NCI-H2107 treated with DMSO at 0.1 percent for 48 hours (cell line): ENCODE measurements around the gene EPC2.
"Not testable (repeated sequence)": the region's sequence is repeated elsewhere in the genome, so short reads cannot be mapped to it uniquely, and the experiment has no call there.

Experiments used
- DNase-seq: peaks from one replicate; lab custom pipeline; 2025; ENCODE audit not compliant: unreplicated experiment; lab: John Stamatoyannopoulos, UW

Gene EPC2

GRCh38 chr2:148721991-148722777, 77.6 kb downstream of the EPC2 start:
- DNase-seq: no peak

DNA sequence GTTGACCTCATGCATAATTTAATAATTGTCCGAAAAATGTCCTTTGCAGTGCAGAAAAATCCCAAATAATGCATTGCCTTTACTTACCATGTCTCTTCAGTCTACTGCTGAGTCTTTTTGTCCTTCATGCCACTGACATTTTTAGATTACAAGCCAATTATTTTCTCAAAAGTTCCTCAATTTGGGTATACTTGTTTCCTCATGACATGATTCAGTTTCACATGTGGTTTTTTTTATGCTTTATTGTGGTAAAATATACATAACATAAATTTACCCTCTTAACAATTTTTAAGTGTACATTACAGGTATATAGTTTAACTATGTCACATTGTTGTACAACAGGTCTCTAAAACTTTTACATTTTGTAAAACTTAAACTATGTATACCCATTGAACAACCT, 81.0 kb downstream of the EPC2 start:
- DNase-seq: no peak

DNA sequence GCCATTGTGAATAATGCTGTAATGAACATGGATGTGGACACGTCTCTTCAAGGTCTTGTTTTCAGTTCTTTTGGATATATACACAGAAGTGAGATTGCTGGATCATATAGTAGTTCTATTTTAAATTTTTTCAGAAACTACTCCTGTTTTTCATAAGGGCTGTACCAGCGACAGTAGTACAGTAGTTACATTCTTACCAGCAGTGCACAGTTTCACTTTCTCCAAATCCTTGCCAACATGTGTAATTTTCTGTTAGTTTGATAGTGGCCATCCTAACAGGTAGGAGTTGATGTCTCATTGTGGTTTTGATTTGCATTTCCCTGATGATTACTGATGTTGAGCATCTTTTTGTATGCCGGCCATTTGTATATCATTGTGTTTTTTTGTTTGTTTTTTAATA, 81.7 kb downstream of the EPC2 start:
- DNase-seq: no peak

- DNase-seq: no peak
These were observed 85.5 kb downstream of the EPC2 start for GRCh38 chr2:148730085-148730484.

DNA sequence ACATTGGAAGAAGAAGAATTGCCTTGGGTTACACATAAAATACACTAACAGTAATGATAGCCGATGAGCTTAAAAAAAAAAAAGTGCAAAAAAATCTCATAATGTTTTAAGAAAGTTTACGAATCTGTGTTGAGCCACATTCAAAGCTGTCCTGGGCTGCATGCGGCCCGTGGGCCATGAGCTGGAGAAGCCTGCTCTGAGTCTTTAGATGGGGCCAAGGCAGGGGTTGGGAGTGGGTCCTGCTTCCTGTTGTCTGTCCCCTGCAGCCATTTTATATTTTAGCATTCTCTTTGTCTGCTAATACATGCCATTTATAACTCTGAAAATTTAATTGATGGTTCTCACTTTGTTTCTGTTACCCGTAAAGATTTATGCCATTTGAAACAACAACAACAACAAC, 93.2 kb downstream of the EPC2 start:
- DNase-seq: no peak

- no peak for DNase-seq
These were observed 95.0 kb downstream of the EPC2 start for GRCh38 chr2:148739454-148740105.

DNA sequence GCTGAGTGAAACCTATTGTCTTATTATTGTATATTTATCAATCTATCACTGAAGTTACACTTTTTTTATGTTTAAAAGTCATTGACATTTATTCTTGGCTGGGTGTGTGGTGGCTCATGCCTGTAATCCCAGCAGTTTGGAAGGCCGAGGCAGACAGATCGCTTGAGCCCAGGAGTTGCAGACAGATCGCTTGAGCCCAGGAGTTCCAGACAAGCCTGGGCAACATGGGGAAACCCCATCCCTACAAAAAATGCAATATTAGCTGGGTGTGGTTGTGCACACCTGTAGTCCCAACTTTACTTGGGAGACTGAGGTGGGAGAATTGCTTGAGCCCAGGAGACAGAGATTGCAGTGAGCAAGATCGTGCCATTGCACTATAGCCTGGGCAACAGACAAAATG, 97.8 kb downstream of the EPC2 start:
- DNase-seq: no peak

DNA sequence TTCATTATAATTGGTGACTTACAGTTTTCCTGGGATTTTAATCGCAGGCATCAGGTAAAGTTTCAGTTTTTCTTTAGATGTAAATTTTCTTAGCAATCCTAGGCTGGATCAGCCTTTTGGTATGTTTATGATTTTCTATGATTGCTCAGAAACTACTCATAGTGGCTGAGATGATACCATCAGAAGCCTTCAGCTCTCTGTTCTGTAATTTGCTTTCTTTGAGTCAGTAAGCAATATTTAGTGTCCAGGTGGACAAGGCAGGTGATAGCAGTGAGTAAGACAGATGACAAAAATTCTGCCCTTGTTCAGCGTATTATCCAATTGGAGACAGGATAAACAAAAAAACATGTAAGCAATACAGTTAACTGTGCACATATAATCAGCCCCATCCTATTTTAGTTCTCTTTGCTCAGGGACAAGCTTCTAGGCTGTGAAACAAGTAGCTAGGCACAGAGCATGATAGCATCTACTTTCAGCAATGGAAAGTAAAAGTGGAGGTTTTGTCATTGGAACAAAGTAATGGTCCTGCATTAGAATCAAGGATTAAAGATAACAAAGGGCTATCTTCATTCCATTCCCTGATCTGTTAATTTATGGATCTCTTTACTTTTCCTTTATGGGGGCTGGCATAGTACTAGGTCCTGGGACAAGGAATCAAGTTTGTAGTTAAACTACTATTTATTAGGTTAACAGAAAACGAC, 100.8 kb downstream of the EPC2 start:
- no peak for DNase-seq

DNA sequence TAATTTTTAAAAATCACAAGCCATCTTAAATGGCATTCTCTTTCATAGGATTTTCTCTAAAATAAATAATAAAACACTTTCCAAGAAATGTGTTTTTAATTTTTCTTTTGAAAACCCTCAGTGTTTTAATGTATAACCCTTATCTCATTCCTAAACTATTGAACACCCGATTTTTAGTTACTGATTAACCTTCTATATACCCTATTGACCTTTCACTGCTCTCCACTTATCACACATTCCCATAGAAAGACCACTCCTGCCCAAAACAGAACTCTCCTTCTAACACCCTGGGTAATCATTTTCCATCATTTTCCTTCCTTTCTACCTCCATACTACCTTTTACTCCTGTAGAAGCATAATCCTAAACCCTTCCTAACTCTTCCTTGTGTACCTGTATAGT, 102.4 kb downstream of the EPC2 start:
- DNase-seq: no peak

DNA sequence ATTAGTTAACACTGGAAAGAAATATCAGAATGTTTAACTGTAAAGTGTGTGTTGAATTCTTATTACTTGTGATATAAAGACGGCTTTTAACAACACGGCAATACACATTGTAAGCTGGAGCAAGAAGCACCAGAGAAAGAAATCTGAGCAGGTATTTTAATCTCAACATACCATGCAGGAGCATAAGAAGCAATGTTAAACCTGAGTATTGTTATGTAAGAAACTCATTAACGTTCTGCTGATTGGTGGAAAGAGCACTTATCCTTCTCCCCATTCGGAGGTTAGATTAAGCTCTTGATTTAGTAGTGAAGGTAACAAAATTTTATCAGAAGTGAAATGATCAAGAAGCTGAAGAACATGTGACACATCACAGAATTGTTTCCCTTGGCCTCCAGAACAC, 107.4 kb downstream of the EPC2 start:
- DNase-seq: no peak

DNA sequence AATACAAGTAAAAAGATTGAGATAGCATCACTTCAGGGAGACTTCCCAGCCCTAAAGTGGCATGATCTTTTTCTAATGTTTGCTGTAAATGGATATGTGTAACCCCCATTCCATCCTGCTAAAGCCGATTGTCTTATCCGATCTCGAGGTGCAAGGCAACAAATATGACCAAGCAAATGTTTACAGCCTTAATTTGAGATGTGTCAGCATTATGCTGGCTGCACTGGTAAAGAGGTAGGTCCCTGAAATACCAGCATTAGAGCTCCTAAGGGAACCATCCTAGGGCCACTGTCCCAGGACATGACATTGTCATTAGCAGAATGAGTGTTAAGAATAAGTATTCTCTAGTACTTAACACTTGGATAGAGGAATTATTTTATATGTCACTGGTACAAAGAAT, 108.4 kb downstream of the EPC2 start:
- no peak for DNase-seq

DNA sequence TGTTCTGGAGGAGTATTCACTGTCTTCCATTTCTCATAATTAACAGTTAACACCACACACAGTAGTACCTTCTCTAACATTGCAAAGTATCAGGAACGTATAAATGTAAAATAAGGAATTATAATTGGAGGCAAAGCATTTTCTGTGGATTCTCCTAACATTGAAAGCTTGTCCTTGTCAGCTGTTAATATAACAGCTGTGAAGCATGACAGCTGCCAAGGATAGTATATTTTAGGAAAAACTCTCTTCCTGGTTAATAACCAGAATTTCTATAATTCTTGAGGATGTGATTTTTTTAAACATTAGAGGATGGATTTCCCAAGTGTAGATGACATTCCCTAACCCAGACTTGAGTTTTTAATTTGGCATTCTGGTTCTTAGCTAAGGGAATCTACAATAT, 110.3 kb downstream of the EPC2 start:
- no peak for DNase-seq

GRCh38 chr2:148756292-148756975, 111.9 kb downstream of the EPC2 start:
- no peak for DNase-seq

- no peak for DNase-seq
These were observed 120.3 kb downstream of the EPC2 start for GRCh38 chr2:148764815-148765214.

DNA sequence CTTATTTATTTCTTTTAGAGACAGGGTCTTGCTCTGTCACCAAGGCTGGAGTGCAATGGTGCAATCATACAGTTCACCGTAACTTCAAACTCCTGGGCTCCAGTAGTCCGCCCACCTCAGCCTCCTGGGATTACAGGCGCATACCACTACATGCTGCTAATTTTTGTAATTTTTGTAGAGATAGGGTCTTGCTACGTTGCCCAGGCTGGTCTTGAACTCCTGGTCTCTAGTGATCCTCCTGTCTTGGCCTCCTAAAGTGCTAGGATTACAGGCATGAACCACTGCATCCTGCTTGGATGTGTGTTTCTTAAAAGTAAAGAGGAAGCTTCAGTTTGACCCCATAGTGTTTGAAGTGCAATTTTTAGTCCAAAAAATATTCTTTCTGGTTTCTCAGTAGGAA, 125.5 kb downstream of the EPC2 start:
- DNase-seq: no peak

DNA sequence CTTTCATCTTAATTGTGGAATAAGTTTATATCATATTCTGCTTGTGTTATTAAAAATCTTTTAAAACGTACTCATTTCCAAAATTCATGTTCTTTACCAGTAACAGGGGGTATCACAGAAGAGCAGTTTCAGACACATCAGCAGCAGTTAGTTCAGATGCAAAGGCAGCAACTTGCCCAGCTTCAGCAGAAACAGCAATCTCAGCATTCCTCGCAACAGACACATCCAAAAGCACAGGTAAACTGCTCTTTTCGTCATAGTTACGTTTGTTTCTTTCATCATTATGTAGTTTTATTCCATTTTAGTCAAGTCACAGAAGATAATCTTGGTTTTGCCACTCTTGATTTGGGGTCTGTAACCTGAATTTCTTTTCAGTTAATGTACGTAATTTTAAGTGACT, 137.0 kb downstream of the EPC2 start:
- DNase-seq: no peak

DNA sequence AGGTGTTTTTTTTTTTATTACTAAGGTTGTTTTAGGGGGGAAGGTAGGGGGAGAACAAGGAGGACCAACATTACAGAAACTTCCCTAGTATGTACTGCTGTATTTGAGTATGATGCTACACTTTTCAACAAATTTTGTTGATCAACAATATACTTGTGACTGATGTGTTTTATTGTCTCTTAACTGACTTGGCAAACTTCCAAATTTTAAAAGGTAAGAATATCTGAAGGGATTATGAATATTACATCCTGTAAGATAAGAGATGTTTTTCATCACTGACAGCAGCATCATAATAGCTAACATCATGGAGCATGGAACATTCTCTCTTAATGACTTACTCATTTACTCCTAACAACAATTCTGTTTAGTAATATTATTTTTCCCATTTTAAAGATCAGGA, 144.5 kb downstream of the EPC2 start:
- DNase-seq: no peak

DNA sequence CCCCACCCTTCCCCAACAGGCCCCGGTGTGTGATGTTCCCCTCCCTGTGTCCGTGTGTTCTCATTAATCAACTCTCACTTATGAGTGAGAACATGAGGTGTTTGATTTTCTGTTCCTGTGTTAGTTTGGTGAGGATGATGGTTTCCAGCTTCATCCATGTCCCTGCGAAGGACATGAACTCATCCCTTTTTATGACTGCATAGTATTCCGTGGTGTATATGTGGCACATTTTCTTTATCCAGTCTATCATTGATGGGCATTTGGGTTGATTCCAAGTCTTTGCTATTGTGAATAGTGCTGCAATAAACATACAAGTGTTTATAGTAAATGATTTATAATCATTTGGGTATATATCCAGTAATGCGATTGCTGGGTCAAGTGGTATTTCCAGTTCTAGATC, 145.6 kb downstream of the EPC2 start:
- not testable (repeated sequence) for DNase-seq

DNA sequence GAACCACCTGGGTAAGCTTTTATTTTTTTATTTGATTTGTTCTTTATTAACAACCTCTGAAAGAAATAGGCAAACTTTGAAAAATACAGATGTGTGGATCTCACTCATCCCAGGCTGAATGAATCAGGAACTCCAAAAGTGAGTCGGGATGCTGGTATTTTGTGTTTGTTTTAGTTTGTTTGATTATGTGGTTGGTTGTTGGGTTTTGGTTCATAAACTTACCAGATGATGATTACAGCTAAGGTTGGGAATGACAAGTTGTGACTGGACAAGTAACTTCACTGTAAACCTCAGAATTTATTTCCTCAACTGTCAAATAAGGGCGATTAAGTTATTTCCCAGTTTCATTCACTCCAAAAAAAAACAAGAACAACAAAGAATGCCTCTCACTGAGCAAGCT, 150.0 kb downstream of the EPC2 start:
- DNase-seq: no peak

DNA sequence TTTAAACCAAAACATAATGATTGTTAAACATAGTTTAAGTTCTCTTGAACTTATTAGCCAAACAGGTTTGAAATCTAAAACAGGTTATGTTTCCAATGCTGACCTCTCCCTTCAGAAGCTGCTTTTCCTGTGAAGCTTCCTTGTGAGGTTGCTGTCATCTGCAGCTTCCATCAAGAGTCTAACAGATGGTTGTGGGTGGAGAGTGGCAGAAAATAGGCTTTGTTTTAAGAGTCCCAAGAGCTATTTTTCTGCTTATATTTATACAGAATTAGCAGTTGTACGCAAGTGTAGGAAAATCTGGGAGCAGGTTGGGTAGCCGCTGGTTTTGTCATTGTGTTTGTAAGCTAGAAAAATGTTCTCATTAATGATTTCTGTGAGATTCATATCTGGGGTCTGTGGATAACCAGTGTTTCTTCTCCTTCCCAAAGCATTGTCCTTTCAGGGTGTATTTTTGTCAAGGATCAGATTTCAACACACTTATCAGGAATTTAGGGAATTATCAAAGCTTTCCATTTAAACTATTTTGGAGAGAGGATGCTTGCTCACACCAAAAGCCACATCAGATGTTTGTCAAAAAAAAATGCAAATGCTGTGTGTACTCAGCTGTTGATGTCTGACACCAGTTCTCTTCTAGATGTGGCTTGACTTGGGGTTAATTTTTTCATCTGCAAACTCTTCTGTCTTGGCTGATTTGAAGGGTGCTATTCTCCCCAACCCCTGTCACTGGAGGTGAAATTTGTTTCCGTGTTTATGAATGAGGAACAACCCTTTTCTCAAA, 152.4 kb downstream of the EPC2 start:
- no peak for DNase-seq
